ENCODE measurements around the gene ARL17B. TPM values are rescaled to one million over a fixed set of nuclear protein-coding genes. Genes with fewer than 3 reads are reported as not detected.
"Not testable (repeated sequence)": the region's sequence is repeated elsewhere in the genome, so short reads cannot be mapped to it uniquely, and the experiment has no call there.

Gene ARL17B
- polyA plus RNA-seq, 1 donor, result 12.3 TPM

DNA sequence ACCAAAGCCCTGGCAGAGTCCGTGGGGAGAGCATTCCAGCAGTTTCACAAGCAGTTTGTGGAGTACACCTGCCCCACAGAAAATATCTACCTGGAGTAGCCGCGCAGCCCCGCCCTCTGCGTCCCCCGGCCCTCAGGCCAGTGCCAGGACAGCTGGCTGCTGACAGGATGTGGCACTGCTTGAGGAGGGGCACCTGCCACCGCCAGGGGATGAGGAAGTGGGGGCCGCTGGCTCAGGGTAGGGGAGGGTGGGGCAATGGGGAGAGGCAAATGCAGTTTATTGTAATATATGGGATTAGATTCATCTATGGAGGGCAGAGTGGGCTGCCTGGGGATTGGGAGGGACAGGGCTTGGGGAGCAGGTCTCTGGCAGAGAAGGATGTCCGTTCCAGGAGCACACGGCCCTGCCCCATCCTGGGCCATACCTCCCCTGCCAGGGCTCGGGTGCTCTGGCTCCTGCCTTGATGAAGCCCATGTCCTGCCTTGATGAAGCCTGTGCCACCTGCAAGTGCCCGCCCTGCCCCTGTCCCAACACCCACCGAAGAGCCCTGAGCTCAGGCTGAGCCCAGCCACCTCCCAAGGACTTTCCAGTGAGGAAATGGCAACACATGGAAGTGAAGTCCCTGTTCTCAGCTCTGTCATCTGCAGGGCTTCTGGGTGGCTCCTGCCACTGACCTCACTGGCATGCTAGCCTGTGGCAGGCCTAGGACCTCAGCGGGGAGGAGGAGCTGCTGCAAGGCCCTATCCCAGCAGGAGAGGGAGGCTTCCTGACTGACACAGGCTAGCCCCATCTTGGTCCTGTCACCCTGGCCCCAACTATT is 116.4 kb downstream of the ARL17B start:
- DNase-seq, result not testable (repeated sequence)

DNA sequence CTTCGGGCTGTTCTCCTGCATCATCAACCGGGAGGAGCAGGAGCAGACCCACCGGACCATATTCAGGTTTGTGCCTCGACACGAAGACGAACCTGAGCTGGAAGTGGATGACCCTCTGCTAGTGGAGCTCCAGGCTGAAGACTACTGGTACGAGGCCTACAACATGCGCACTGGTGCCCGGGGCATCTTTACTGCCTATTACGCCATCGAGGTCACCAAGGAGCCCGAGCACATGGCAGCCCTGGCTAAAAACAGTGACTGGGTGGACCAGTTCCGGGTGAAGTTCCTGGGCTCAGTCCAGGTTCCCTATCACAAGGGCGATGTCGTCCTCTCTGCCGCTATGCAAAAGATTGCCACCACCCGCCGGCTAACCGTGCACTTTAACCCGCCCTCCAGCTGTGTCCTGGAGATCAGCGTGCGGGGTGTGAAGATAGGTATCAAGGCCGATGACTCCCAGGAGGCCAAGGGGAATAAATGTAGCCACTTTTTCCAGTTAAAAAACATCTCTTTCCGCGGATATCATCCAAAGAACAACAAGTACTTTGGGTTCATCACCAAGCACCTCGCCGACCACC is 117.1 kb downstream of the ARL17B start:
- not testable (repeated sequence) for DNase-seq

DNA sequence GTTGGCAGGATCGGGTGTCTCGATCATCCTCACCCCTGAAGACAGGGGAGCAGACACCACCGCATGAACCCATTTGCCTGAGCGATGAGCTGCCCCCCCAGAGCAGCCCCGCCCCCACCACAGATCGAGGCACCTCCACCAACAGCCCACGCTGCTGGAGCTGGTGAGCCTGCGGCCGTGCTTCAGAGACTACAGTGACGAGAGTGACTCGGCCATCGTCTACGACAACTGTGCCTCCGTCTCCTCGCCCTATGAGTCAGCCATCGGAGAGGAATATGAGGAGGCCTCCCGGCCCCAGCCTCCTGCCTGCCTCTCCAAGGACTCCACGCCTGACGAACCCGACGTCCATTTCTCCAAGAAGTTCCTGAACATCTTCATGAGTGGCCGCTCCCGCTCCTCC is 117.6 kb downstream of the ARL17B start:
- not testable (repeated sequence) for DNase-seq

DNA sequence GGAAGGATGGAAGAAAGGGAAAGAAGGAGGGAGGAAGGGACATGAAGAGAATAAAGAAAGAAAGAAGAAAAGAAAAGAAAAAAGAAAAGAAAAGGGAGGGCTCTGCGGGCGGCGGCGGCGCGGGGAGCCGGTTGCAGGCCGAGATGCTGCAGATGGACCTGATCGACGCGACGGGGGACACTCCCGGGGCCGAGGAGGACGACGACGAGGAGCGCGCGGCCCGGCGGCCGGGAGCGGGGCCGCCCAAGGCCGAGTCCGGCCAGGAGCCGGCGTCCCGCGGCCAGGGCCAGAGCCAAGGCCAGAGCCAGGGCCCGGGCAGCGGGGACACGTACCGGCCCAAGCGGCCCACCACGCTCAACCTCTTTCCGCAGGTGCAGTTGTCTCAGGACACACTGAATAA is 118.1 kb downstream of the ARL17B start:
- DNase-seq, result not testable (repeated sequence)

DNA sequence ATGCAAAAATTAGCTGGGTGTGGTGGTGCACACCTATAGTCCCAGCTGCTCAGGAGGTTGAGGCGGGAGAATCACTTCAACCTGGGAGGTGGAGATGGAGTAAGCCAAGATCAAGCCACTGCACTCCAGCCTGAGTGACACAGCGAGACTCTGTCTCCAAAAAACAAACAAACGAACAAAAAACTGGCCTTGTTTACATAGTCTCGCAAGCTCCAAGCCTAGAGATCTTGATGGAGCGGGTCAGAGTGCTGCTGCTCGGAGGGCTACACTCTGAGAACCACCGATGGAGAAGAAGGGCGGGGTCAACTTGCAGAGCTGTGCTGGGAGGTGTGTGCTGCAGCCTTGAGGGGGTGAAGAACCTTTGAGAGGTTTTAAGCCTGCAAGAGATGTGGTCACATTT is 130.2 kb downstream of the ARL17B start:
- DNase-seq, result not testable (repeated sequence)

DNA sequence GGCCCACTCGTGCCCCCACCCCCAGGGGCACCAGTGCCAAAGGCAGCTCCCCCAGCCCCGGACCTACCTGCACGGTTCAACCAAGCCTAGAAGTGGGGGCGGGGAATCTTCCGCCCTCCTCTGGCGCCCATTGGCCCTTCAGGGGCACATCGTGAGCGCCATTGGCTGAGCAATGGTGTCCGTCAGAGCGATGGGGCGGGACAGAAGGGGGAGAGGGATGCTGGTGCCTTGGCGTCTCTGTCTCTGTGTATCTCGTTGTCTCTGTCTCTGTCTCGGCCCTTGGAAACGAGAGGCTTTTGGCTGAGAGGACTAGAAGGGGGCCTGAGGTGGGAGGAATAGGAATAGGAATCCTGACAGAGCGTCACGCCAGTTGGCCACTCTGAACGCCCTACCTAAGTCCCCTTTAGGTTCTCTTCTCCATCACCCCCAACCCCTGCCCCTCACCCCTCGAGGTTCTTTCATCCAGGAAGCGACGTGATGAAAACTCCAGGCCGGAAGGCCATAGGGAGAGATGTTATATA is 136.2 kb downstream of the ARL17B start:
- DNase-seq, result peak; percentile 90

DNA sequence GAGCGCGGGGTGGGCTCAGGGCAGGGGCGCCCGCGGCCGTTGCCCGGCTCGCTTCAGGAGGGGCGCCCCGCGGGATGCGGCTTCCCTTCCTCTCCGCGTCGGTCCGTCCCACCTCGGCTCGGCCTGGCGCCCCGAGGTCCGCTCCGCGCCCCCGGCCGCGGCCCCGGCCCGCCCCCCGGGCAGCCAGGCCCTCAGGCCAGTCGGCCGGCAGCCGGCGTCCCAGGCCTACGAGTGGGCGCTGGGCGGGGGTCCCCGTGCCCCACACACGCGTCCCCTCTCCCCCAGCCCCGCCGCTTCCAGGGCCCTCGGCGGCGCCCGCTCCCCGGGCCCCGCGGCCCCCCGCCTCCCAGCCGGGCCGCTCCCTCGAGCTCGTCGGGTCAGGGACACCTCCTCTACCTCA is 136.7 kb downstream of the ARL17B start:
- not testable (repeated sequence) for DNase-seq

Other genes with a start within 250 kb of the ARL17B start
- 39.6 TPM for gene KANSL1, start 168.3 kb downstream of the ARL17B start, polyA plus RNA-seq (ENCODE audit: insufficient read length)
- gene LRRC37A, start 66.6 kb downstream of the ARL17B start, polyA plus RNA-seq (ENCODE audit: insufficient read length), result 3.1 TPM
- 26.2 TPM for gene LRRC37A2, start 150.7 kb upstream of the ARL17B start, polyA plus RNA-seq (ENCODE audit: insufficient read length)
- 27.4 TPM for gene ARL17A, start 217.9 kb upstream of the ARL17B start, polyA plus RNA-seq (ENCODE audit: insufficient read length)
- 17.3 TPM for gene NSF, start 228.9 kb upstream of the ARL17B start, polyA plus RNA-seq (ENCODE audit: insufficient read length)

All from hindlimb muscle (tissue), 1 donor.